EH (cell line): Measurements from ENCODE around the gene AVPR2.

Experiments used
- DNase-seq: peaks from one replicate; pipeline ENCODE4 v3.0.0-alpha.2; 2015; ENCODE audit warnings: low read depth

AVPR2 gene

GRCh38 chrX:153871451-153871850, 33.0 kb upstream of the AVPR2 start:
- no peak for DNase-seq

GRCh38 chrX:153871946-153872878, 32.3 kb upstream of the AVPR2 start:
- no peak for DNase-seq

- DNase-seq: no peak
These were observed 31.0 kb upstream of the AVPR2 start for GRCh38 chrX:153873282-153874084.

GRCh38 chrX:153874085-153874365, 30.4 kb upstream of the AVPR2 start:
- no peak for DNase-seq

GRCh38 chrX:153874366-153875125, 29.9 kb upstream of the AVPR2 start:
- DNase-seq: peak; percentile 13

GRCh38 chrX:153875391-153876111, 28.9 kb upstream of the AVPR2 start:
- peak; percentile 47 for DNase-seq

GRCh38 chrX:153876112-153876491, 28.4 kb upstream of the AVPR2 start:
- no peak for DNase-seq

- DNase-seq: no peak
These were observed 26.8 kb upstream of the AVPR2 start for GRCh38 chrX:153877571-153878261.

GRCh38 chrX:153878345-153878744, 26.1 kb upstream of the AVPR2 start:
- DNase-seq: no peak

GRCh38 chrX:153878969-153879653, 25.4 kb upstream of the AVPR2 start:
- no peak for DNase-seq

- no peak for DNase-seq
These were observed 24.6 kb upstream of the AVPR2 start for GRCh38 chrX:153879741-153880439.

GRCh38 chrX:153880440-153880815, 24.0 kb upstream of the AVPR2 start:
- DNase-seq: no peak

GRCh38 chrX:153881281-153881680, 23.2 kb upstream of the AVPR2 start:
- DNase-seq: no peak

GRCh38 chrX:153882086-153882498, 22.4 kb upstream of the AVPR2 start:
- DNase-seq: peak; percentile 55

- DNase-seq: no peak
These were observed 21.9 kb upstream of the AVPR2 start for GRCh38 chrX:153882557-153882956.

- DNase-seq: no peak
These were observed 21.2 kb upstream of the AVPR2 start for GRCh38 chrX:153883163-153883843.

- no peak for DNase-seq
These were observed 20.3 kb upstream of the AVPR2 start for GRCh38 chrX:153884136-153884535.

- DNase-seq: no peak
These were observed 19.9 kb upstream of the AVPR2 start for GRCh38 chrX:153884590-153884989.

GRCh38 chrX:153885208-153885787, 19.2 kb upstream of the AVPR2 start:
- no peak for DNase-seq
